Medulla oblongata (tissue), 1 donor: ENCODE results near the gene DHPS.
A peak's percentile ranks its signal among the peaks of the same experiment; 100 is the strongest.

ENCODE experiments used
- DNase-seq: peaks from one replicate; pipeline ENCODE4 v3.0.0-alpha.2; 2015; ENCODE audit errors: extremely low spot score

DHPS gene

DNA sequence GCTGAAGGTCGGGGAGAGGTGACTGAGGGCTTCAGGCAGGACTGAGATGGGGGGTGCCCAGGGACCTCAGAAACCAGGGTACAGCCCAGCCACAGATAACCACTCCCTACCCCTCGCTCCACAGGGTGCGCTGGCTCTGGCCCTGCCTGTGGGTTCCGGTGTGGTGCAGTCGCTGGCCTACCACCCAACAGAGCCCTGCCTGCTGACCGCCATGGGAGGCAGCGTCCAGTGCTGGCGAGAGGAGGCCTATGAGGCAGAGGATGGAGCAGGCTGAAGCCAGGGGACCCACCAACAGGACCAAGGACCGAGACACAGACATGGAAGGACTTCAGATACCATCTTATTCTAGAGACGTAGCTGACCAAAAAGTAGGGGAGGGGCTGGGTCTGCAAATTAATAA, 6.3 kb downstream of the DHPS start:
- DNase-seq: no peak

DNA sequence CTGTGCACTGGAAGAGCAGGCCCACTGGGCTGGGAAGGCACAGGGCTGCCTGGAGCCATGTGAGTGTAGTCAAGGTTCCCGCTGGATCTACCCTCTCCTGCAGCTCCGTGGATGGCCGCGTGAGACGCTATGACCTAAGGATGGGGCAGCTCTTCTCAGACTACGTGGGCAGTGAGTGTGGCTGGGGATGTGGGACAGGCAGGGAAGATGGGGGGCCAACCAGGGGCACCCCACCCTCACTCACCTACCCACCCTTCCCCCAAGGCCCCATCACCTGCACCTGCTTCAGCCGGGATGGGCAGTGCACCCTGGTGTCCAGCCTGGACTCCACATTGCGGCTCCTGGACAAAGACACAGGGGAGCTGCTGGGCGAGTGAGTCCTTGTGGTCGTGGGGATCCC, 8.9 kb downstream of the DHPS start:
- DNase-seq: no peak

DNA sequence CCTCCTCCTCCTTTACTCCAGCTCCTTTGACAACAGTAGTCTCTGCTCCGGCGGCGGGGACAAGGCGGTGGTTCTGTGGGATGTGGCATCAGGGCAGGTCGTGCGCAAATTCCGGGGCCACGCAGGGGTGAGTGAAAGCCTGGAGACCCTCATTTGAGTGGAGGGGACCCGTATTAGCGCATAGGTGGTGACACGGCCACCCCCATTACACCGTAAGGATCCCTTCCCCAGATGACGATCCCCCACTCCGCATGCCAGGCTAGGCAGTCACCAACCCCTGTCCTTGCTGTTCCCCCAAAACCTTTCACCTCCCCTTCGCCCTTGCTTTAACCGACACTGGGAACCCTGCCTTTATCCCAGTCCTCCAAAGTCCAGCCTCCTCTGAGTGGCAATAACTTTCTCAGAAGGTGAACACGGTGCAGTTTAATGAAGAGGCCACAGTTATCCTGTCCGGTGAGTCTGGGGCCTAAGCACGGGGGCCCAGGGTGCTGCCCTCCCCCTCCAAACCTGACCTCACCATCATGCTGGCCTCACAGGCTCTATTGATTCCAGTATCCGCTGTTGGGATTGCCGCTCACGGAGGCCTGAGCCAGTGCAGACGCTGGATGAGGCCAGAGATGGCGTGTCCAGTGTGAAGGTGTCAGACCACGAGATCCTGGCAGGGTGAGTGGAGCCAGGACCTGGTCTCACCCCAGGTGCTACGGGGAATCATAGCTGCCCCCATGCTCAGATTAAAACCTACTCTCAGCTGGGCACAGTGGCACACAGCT, 11.3 kb downstream of the DHPS start:
- DNase-seq: no peak

DNA sequence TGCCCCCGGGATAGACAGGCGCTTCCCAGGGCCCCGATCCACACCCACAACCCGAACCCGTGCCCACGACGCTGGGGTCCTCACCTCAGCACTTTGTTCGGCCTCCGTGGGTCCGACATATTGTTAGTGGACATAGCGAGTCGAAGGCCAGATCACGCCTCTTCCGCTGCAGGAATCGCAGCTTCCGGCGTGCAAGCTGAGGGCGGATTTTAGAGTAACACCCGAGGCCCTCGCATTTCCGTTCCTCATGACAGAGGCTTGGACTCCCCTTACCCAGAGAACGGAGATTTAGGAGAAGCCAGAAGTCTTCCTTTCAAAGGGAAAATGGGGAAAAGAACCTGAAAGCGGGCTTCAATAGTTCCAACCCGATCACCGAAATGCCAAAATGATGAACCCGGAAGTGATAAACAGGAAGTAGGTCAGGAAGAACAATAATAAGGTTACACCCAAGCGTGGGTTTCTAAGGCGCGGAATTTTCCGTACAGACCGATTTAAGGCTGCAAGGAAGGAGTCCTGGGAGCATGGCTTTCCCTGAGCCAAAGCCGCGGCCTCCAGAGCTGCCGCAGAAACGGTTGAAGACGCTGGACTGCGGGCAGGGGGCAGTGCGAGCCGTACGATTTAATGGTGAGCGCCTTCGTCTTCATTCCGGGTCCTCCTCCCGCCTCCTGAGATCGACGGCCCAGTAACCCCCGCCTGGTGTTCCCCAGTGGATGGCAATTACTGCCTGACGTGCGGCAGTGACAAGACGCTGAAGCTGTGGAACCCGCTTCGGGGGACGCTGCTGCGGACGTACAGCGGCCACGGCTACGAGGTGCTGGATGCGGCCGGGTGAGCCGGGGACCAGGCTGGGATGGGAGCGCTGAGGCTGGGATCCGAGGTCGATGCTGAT, 12.2 kb downstream of the DHPS start:
- DNase-seq: peak; percentile 91

DNA sequence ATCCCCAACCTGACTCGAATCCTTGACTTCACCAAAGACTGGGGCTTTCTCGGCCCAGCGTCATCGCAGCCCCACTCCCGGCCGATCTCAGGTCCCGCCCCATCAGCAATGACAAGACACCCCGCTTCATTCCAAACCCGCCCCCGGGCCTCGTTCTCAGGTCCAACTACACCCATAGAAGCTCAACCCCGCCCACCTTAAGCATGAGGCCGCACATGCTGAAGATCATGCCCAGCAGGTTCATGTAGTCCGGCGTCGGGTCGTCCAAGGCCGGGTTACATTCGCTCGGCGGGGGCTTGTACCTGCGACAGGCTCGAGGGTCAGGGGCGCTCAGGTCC, 12.8 kb downstream of the DHPS start:
- peak; percentile 38 for DNase-seq

DNA sequence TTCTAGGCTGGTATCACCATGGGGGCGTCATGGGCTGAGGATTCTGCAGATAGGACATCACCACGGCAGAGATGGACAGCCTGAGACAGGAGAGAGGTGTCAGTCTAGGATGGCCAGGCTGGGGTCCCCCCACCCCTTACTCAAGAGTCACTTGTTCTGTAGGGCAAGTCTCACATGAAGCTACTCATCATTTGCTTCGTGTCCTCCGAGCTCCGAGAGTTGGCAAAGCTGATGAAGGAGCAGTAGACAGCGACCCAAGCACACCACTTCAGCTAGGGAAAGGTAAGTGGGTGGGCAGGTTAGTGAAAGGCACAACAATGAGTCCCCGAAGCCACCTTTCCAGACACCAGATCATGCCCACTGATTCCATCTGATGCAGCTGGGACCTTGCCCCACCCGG, 13.3 kb downstream of the DHPS start:
- DNase-seq: no peak

DNA sequence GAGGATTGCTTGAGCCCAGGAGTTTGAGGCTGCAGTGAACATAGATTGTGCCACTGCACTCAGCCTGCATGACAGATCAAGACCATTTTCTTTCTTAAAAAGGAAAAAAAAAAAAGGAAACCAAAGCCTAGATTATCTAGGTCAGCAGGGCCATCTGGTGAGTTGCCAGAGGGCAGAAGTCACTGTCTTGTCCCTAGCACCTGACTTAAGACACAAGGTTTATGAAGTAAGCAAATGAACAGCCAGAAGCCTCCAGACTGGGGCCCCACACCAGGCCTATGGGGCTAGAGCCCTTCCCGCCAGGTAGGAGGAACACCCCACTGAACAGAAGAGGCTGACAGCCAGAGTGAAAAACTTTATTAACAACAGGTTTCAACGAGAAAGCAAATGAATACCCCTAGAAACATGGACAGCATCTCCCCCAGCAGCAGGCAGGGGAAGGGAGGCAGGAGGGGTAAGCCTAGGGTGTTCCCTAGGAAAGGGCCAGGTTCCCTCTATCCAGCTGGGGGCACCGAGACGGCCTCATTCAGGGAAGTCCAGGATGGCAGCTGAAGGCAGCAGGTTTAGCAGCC, 13.9 kb downstream of the DHPS start:
- DNase-seq: no peak

DNA sequence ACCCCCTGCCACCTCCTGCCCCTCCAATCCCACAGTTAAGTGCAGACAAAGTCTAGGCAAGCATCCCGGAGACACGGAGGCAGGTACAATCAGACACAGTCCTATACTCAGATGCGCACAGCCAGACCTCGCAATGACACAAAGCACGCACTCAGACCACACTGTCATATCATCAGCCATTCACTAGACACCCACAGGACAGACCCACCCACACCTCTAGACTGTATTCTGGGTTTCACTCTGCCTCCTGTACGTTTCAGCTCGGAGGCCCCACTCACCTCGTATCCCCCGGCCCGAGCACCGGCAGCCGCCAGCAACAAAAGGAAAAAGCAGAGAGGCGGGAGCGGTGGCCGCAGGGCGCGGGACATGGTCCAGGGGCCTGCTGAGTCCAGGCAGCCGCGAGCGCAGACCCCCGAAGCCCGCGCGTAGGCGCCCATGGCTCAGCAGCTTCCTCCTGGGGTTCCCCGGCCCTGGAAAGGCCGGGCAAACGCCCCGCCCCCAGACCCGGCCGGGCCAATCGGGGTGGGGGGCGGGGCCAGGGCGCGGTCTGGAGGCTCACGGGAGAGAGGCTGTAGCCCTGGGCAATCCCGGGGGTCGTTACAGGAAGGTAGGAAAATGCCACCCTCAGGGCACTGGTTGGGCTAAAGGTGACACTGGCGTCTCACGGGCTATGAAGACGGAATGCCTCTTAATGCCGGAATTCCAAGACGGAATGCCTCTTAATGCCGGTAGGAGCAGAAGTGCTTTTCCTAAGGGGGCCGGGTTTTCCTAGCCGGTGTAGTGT, 15.2 kb downstream of the DHPS start, which contains the start of the genes MAN2B1 and WDR83:
Gene MAN2B1, minus strand, starts transcription at position 478 of the 784 bp plus-strand sequence. Its CDS starts 41 bp downstream, at position 437.
Gene WDR83, plus strand, starts transcription at position 543 of the 784 bp plus-strand sequence. CDS start 2,984 bp downstream, outside the sequence.
- peak; percentile 87 for DNase-seq

DNA sequence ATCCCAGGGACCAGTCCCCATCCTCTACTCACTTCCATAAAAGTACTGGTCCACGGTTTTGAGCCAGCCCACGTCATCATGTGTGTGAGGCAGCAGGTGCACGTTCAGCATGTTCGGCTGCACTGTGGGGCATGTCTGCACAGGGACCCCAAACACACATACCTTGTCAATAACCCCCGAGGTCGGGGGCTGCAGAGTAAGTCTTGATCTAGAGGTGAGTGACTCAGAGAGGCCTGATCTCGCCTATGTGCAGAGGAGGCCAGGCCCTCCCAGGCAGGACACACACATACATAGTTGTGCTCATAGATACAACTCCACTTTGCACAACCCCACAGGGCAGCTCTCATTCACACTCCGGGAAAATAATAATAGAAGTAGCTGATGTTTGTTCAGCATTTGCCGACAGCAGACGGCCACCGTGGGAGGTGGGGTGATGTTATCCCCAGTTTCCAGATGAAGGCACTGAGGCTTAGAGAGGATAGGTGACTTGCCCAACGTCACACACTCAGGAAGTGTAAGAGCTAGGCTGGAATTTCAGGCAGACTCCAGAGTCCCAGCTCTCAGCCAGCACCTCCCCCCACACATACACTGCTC, 15.9 kb downstream of the DHPS start:
- no peak for DNase-seq

DNA sequence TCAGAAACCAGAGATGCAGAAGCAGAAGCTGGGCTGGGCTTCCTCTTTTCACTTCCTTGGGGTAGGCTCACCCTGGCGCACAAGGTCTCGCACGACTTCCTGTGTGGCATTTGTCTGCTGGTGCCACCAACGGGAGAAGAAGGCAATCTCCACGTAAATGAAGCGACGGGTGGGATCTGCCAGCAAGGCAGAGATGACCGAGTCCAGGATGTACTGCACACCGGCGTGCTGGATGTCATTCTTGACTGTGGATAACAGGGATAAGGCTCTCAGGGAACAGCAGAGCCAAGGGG, 16.5 kb downstream of the DHPS start:
- peak; percentile 61 for DNase-seq

DNA sequence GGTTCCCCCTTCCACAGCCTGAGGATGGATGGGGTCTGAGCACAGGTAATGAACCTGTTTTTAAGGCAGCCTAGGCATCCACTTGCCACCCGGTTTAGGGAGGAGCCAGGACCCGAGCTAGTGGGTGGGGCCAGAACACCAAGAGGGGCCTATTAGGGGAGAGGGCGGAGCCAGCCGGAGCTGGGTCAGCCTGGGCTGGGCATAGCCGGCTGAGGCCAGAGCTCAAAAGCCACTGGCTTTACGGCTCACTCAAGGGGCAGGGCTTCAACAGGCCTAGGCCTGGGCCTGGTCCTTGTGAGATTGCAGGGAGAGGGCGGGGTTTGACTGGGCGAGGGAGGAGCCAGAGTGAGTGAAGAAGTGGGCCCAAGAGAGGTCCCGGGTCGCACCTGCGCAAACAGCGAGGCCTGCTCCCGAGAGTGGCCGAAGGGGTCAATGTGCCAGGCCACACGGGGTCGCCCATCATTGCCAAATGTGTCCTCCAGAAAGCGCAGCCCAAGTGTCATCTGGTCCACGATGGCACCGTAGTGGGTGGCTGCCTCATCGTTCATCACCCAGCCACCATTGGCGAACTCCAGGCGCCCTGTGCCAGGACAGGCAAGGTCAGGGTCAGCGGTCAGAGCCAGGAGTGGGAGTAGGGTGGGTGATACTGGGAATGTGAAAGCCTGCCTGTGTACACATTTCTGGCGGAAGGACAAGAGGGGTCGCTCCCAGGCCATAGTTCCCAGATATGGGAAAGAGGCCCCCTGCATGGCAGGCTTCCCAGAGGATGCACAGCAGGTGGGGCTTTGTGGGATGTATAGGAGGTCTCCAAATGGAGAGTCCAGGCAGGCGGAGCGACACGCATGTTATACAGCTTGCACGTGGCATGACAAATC, 17.0 kb downstream of the DHPS start:
- DNase-seq: no peak

DNA sequence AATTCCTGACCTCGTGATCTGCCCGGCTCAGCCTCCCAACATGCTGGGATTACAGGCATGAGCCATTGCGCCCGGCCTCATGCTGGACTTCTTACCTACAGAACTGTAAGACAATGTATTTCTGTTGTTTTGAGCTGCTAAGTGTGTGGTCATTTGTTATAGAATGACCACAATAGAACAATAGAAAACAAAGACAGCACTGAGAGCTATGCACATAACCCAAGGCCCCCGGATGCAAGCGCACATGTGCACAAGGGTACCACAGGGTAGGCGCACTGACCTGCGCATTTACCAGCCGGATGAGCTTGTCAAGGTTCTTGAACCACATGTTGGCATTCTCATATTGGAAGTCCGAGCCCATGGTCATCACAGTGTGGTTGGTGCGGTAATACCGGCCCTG, 20.7 kb downstream of the DHPS start:
- DNase-seq: peak; percentile 45

DNA sequence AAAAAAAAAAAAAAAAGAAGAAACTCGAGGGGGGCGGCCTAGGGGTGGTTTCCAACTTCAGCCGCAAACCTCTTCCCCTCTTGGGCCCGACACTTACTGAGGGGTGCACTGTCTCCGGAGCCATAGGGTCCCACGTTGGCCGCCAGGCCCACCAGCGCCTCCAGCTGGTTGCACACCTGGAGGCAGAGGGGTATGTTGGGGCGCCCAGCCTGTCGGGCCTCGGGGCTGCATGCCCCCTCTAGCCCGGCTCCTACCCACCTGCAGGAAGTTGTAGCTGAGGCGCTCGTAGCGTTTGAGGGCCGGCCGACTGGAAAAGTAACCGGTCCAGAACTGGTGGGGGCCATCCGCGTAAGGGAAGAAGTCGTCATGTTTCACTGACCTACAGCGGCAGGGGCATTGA, 23.7 kb downstream of the DHPS start:
- DNase-seq: no peak

DNA sequence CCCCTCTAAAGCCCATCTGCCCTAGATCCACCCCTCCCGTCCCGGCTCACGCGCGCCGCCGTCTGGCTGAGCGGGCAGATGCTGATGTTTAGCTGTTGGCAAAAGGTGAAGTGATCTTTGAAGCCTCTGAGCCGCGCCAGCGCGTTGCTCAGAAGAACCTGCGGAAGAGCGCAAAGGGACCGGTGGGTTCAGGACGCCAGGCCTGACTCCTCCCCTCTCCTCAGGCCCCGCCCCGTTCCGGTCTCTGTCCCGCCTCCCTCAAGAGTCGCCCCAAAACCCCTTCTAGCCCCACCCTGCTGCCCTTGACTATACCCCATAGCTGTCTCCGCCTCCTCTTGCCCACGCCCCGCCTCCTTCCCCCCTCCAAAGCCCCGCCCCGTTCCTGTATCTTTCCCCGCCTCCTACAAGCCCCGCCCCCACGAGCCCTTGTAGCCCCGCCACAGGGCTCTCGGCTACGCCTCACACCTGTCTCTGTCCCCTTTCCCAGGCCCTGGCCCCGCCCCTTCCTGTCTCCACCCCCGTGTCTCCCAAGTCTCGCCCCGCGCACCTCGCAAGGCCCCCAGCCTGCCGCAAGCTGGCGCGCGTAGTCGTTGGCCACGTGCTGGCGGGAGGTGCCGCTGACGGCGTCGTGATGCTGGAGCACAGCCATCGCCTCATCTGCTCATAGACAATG, 24.6 kb downstream of the DHPS start:
- no peak for DNase-seq

DNA sequence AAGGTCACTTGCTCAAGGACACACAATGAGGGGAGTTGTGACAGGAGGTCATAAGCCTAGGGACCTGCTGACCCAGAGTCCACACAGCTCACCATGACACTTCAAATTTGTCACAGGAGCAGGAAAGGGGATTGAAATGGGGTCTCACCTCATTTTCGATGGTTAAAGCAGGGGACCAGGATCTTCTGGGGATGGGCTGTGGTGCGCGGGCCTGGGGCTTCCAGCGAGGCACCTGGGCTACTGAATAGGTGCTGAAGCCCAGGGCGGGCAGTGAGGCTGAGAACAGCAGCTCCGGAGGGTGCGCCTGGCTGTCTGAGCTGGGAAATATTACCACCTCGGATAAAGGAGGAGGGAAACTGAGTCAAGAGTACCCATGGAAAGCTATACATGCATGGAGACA, 26.1 kb downstream of the DHPS start:
- DNase-seq: no peak

DNA sequence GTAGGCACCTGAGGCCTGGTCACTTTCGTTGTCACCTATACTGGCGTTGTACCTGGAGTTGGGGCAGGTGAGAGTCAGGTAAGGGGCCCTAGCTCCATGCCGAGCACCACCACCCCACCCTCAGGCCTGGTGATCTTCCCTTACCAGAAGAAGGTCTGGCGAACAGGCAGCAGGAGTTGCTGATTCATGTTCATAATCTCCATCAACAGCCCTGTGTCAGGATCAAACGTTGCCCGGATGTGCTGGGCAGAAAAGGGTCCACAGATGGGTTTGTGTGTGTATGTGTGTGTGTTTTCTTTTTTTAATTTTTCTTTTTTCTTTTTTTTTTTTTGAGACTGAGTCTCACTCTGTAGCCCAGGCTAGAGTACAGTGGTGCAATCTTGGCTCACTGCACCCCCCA, 29.5 kb downstream of the DHPS start:
- DNase-seq: no peak

DNA sequence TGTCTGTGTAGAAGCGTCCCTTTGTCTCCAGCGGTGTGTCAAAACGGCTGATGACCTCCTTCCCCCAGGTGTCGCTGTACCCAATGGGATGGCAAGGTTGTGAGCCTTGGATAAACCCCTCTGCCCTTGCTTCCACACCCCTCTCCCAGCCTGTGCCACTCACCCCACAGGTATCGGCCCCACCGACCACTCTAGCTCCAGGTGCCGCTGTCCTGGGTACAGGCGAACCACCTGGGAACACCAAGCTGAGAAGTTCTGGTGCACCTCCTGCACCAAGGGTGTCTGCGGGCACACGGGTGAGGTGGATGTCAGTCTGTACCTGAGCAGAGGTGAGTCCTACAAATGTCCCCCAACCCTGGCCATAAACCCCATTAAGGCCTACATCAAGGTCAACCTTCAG, 31.7 kb downstream of the DHPS start:
- no peak for DNase-seq

DNA sequence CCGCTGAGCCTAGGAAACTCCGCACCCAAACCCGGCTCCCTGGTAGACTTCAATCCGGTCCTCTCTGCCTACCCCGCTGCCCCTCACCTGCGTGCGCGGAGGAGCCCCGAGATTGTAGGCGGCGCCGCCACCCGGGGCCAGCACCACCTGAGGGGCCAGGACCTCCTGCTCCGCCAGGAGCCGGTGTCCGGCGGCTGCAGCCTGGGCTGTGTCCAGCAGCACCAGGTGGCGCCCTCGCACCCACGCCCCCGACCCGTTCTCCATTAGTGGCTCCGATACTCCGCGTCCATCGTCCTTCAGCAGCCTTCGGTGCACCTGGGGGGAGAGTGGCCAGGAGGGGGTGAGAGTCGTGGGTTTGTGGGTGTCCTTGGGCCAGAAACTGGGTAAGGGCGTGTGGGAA, 33.6 kb downstream of the DHPS start:
- DNase-seq: no peak

DNA sequence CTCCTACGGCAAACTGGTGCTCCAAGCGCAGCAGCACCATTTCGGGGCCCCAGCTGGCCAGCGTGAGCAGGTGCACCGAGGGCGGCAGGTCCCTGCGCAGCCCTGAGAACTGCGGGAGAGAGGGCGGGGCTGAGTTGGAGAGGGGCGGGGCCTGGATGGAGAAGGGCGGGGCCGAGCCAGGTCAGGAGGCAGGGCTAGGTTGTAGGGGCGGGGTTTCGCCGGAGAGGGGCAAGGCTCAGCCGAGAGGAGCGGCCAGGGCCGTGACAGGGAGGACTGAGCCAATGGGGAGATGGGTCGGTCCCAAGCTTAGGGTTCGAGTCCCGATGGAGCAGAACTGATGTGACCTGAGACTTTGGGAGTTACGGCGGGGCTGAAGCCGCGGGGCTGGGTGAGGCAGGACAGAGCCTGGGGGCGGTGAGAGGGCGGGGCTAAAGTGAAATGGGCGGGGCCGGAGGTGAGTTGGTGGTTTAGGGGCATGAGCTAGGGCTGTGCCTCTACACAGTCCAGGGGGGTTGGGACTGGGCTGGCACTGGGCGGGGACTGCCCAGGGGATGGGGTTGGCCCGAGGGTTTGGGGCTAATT, 34.1 kb downstream of the DHPS start:
- DNase-seq: no peak

DNA sequence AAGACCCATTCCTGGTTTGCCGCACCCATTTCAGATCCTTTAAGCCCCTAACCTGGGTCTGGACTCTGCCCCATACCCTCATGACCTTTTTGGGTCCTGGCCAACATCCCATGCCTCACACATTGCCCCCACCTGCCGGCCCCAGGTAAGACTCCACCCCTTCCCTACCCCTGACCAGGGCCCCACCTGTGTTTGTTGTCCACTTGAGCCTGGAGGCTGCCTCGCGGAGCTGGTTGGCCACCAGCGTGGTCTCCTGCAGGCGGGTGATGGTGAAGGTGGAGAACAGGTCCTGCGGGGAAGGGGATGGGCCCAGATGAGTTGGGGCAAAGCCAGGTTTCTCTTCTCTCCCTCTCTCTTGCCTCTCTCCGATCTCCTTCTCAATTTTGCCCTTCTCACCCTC, 34.6 kb downstream of the DHPS start:
- DNase-seq: no peak
